T47D (cell line): Measurements from ENCODE around the gene NUTF2.
"Not testable (repeated sequence)": the region's sequence is repeated elsewhere in the genome, so short reads cannot be mapped to it uniquely, and the experiment has no call there.

Experiments used
- DNase-seq, 2 experiments: peaks; one replicate each; pipeline versions ENCODE4 v3.0.0 to v3.0.0-alpha.2; 2011 to 2012; ENCODE audit warnings: low read depth in 1 of 2, low spot score in 1 of 2
- JUND ChIP-seq: IDR thresholded peaks from 2 replicates; pipeline ENCODE4 v1.6.1; 2012; ENCODE audit warnings: low read depth
- in situ Hi-C: cut with HindIII; loops from 2 replicates; pipeline ENCODE4 v1.10.0; 2016; ENCODE audit warnings: low sequenced_read_pairs, low pct_unique_long_range_greater_than_20kb

The NUTF2 gene

GRCh38 chr16:67820608-67821259 is 26.0 kb upstream of the NUTF2 start:
- DNase-seq: no peak
- no peak for TF ChIP-seq JUND
- in situ Hi-C loops: no loop called here

DNA sequence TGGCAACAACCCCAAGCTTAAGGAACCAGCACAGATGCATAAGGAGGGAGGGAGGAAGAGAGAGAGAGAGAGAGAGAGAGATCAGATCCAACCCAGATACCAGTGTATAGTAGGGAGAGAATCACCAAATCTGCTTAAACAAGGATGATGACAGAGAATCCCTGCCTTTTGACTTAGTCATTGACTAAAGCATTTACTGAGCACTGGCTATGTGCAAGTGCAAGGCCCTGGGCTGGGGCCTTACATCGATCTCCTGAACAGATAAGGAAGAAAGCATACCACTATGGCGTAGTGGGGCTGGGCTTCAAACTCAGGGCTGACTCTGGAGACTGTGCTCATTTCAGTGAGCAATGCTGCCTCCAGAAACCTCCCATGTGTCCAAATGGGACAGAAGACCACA is 24.2 kb upstream of the NUTF2 start:
- TF ChIP-seq JUND: no peak
- in situ Hi-C loops: no loop called here
- no peak for DNase-seq

- no peak for TF ChIP-seq JUND
- in situ Hi-C loops: no loop called here
- no peak for DNase-seq
These were observed 21.6 kb upstream of the NUTF2 start for GRCh38 chr16:67825119-67825518.

DNA sequence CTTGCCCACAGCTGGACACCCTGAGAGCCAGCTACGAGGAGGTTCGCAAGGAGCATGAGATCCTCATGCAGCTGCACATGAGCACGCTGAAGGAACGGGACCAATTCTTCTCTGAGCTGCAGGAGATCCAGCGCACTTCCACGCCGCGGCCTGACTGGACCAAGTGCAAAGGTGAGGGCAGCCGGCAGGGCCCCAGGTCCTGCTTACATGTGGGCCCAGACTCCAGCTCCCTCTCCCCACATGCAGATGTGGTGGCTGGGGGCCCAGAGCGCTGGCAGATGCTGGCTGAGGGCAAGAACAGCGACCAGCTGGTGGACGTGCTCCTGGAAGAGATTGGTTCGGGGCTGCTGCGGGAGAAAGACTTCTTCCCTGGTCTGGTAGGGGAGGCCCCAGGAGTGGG is 20.8 kb upstream of the NUTF2 start:
- DNase-seq: no peak
- no peak for TF ChIP-seq JUND
- in situ Hi-C loops: no loop called here

DNA sequence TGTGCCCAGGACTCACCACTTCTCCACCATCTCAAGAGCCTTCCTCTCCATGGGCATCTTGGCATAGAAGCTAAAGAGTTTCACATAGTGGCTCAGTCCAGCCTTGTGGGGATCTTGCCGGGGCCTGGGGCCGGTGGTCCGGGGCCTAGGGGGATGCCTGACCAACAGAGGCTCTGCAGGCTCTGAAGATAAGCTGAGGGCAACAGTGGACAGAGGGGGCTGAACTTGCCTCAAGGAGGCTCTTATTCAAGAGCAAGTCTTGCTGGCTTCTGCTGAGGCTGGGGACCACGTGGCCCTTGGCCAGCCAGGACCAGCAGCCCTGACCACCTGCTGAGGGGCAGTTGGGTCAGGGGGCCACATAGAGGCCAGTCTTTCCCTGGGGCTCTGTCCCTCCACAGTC is 18.1 kb upstream of the NUTF2 start:
- no peak for TF ChIP-seq JUND
- no peak for DNase-seq
- in situ Hi-C loops: no loop called here

DNA sequence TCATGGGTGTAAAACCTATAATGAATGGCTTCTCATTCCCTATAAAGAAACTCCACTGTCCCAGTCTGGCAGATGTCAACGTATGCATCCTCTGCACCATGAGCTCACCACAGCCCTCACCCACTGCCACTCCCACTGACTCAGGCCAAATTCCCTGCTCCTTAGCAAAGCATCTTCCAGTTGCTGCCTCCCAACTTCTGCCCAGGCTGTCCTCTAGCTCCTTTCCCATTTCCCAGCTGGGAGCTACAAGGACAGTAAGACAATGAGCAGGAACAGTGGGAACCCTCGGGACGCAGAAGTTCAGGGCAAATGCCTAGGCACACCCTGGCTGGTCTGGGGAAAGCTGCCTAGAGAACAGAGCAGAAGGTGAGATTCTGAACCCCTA is 13.7 kb upstream of the NUTF2 start:
- no peak for TF ChIP-seq JUND
- in situ Hi-C loops: no loop called here
- no peak for DNase-seq

GRCh38 chr16:67833415-67834241 is 13.1 kb upstream of the NUTF2 start:
- in situ Hi-C loops: no loop called here
- peak; percentile 87 to 89 for DNase-seq

DNA sequence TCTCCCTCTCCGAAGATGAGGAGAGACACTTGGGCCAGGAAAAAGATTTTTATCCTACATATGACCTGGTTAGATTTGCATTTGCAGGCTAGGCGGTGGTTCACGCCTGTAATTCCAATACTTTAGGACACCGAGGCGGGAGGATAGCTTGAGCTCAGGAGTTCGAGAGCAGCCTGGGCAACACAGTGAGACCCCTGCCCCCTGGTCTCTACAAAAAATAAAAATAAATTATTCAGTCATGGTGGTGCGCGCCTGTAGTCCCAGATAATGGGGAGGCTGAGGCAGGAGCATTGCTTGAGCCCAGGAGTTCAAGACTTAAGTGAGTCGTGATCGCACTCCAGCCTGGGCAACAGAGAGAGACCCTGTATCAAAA is 12.5 kb upstream of the NUTF2 start:
- no peak for TF ChIP-seq JUND
- DNase-seq: no peak
- in situ Hi-C loops: no loop called here

More at GRCh38 chr16:67833415-67834241, 13.1 kb upstream of the NUTF2 start:
- no peak for TF ChIP-seq JUND

DNA sequence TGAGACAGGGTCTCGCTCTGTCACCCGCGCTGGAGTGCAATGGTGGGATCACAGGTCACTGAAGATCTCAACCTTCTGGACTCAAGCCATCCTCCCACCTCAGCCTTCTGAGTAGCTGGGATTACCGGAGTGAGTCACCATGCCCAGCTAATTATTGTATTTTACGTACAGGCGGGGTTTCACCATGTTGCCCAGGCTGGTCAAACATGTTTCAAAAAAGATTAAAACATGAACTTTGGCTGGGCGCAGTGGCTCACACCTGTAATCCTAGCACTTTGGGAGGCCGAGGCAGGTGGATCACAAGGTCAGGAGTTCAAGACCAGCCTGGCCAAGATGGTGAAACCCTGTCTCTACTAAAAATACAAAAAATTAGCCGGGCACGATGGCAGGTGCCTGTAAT is 9.5 kb upstream of the NUTF2 start:
- in situ Hi-C loops, DNase-seq: not testable (repeated sequence)

DNA sequence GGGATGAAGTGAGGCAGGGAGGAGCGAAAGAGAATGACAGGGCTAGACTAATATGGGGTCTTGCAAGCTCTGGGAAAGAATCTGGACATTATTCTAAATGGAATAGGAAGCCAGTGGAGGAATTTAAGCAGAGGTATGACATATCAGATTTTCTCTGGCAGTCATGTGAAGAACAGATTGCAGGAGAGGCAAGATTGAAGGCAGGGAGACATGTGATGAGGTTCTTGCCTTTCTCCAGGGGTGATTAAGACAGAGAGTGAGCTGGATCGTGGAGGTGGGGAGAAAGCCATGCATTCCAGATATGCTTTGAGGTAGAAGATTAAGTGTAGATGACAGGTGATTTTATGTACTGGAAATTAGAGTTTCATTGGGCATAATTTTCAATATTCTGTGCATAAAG is 8.9 kb upstream of the NUTF2 start:
- no peak for DNase-seq
- in situ Hi-C loops: no loop called here
- no peak for TF ChIP-seq JUND

DNA sequence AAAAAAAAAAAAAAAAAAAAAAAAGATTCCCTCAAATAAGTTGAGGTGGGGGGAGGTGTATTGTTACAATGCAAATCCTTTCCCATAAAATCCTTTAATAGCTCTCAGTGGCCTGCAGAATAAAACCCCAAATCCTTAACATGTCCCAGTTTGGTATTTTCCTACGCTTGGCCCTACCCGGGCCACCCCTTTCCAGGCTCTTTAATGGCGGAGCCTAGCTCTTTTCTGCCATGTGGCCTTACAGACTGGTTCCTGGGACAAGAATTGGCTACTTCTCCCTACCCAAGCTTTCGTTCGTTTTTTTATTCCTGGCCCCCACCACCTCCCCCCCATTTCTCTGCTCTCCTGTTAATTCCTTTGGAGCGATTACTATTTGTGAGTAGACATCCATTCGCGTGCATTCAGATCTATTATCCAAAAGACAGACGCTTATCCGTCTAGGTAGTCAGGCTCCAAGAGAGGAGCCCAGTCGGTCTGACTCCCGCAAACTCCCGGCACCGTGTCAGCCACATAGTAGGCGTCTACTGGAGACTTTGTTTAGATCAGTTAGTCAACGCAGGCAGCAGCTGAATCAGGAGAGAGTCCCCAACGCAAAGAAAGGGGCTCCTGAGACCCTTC is 5.4 kb upstream of the NUTF2 start:
- TF ChIP-seq JUND: no peak

DNA sequence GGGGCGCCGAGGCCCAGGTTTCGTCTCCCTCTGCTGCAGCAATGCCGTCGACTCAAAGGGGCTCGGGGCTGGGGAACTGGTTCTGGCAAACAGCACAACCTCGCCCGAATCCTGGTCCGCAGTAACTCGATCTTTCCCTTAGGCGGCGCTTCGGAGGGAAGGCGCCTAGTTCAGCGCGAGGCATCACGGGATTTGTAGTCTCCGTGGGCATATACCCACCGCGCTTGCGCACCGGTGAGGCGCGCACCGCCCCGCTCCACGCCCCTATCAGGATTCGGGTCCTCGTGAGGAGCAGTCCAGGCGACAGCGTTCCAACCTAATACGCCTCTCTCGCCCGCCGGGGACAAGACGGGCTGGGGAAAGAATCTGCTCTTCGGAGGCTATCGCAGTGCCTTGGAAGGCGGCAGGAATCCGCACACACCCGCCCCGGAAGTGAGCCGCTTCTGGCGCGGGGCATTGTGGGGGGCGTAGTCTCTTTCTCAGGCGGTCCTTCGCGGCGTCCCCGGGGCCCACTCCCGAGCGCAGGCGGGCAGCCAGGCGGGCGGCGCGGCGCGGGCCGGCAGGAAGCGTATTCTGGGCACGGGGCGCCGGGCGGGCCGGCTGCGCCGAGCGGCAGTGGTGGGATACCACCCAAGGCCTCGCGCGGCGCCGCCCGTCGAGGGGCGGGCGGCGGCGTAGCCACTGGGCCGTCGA is 4.8 kb upstream of the NUTF2 start, which contains the start of gene THAP11:
TSS of gene THAP11 (plus strand) at position 505 of the 693 bp plus-strand sequence. CDS start 235 bp downstream, outside the sequence.
- no peak for TF ChIP-seq JUND
- DNase-seq: peak; percentile 92 to 98
- in situ Hi-C loops: no loop called here

More for the DNA sequence above, 5.4 kb upstream of the NUTF2 start:
- in situ Hi-C loops: no loop called here
- DNase-seq: no peak
